IMR-90 (cell line): ENCODE results near the gene COLEC11. TPM values are rescaled to one million over a fixed set of nuclear protein-coding genes. Genes with fewer than 3 reads are reported as not detected.

ENCODE experiments used
- ATAC-seq: fragments of 200-7000 bp; cut with Tn5 transposase; 2 replicates; pipeline ENCODE4 v1.9.1; 2020; ENCODE audit warnings: low read depth, mild to moderate bottlenecking, moderate library complexity
- BruUV-seq: library from RNA; stranded (reverse); fragments of 400-500 nt; replicated peaks from 2 replicates; lab custom pipeline; 2021; lab: Mats Ljungman, UMichigan
- CTCF ChIA-PET: fragments of 300-600 bp; formaldehyde crosslinking; extraction: SDS; loops from one replicate; lab custom pipeline; 2021; ENCODE audit warnings: antibody characterized with exemption; lab: Yijun Ruan, JAX
- POLR2A ChIA-PET: fragments of 300-600 bp; sonication (Branson Sonifier 250); formaldehyde crosslinking; loops from one replicate; lab custom pipeline; 2022; ENCODE audit warnings: antibody characterized with exemption; ENCODE audit not compliant: unreplicated experiment; lab: Charles Lee
- DNase-seq: peaks from one replicate; pipeline ENCODE4 v3.0.0; 2013
- H2AFZ ChIP-seq: replicated peaks from 2 replicates; pipeline ENCODE3; 2013; ENCODE audit warnings: low read length, mild to moderate bottlenecking; ENCODE audit not compliant: poor library complexity
- H2AK5ac ChIP-seq: 2 replicates; pipeline ENCODE4 v1.6.1; 2013; ENCODE audit warnings: low read depth, low read length, inconsistent platforms
- H2AK9ac ChIP-seq: replicated peaks from 2 replicates; pipeline ENCODE3; 2013; ENCODE audit warnings: mild to moderate bottlenecking, low read depth, low read length, moderate library complexity; ENCODE audit not compliant: poor library complexity
- H2BK120ac ChIP-seq: 2 replicates; pipeline ENCODE4 v1.6.1; 2013; ENCODE audit warnings: low read depth, low read length, inconsistent platforms
- H2BK15ac ChIP-seq: 3 replicates; pipeline ENCODE4 v1.6.1; 2013; ENCODE audit warnings: low read depth, low read length, inconsistent platforms
- H2BK20ac ChIP-seq: 2 replicates; pipeline ENCODE4 v1.6.1; 2013; ENCODE audit warnings: low read depth, mild to moderate bottlenecking, inconsistent platforms, low read length, moderate library complexity
- H2BK5ac ChIP-seq: 2 replicates; pipeline ENCODE4 v1.6.1; 2013; ENCODE audit warnings: mild to moderate bottlenecking, low read depth, low read length, inconsistent platforms; ENCODE audit not compliant: poor library complexity, severe bottlenecking
- H3K14ac ChIP-seq: replicated peaks from 2 replicates; pipeline ENCODE4 v1.6.1; 2013; ENCODE audit warnings: low read depth, low read length, inconsistent platforms
- H3K18ac ChIP-seq: 2 replicates; pipeline ENCODE4 v1.6.1; 2013; ENCODE audit warnings: low read depth, low read length, control low read depth
- H3K23ac ChIP-seq: 2 replicates; pipeline ENCODE4 v1.6.1; 2013; ENCODE audit warnings: low read depth, low read length, inconsistent platforms
- H3K27ac ChIP-seq: 2 replicates; pipeline ENCODE4 v1.5.1; 2013; ENCODE audit warnings: mild to moderate bottlenecking, control low read depth, low read length; ENCODE audit not compliant: insufficient read depth
- H3K27me3 ChIP-seq: 2 replicates; pipeline ENCODE4 v1.6.1; 2013; ENCODE audit warnings: low read length; ENCODE audit not compliant: control insufficient read depth, insufficient read depth
- H3K36me3 ChIP-seq: 2 replicates; pipeline ENCODE4 v1.6.1; 2013; ENCODE audit warnings: low read length, mixed read lengths; ENCODE audit not compliant: control insufficient read depth, insufficient read depth
- H3K4ac ChIP-seq: 2 replicates; pipeline ENCODE4 v1.6.1; 2013; ENCODE audit warnings: low read depth, low read length, inconsistent platforms
- H3K4me1 ChIP-seq: 2 replicates; pipeline ENCODE4 v1.6.1; 2013; ENCODE audit warnings: low read length, mixed read lengths; ENCODE audit not compliant: control insufficient read depth, insufficient read depth
- H3K4me2 ChIP-seq: 2 replicates; pipeline ENCODE4 v1.6.1; 2013; ENCODE audit warnings: low read depth, mild to moderate bottlenecking, control low read depth, low read length, moderate library complexity
- H3K4me3 ChIP-seq: 2 replicates; pipeline ENCODE4 v1.5.1; 2013; ENCODE audit warnings: low read depth, mild to moderate bottlenecking, control low read depth, low read length, moderate library complexity; ENCODE audit not compliant: insufficient read depth
- H3K56ac ChIP-seq: 2 replicates; pipeline ENCODE4 v1.6.1; 2013; ENCODE audit warnings: low read length, inconsistent platforms; ENCODE audit not compliant: insufficient read depth; ENCODE audit errors: extremely low read depth
- H3K79me1 ChIP-seq, 2 experiments: 2 replicates each; pipeline ENCODE4 v1.6.1; 2013; ENCODE audit warnings: low read length in 2 of 2, inconsistent platforms in 1 of 2, low read depth in 1 of 2
- H3K9ac ChIP-seq: 2 replicates; pipeline ENCODE4 v1.6.1; 2013; ENCODE audit warnings: low read depth, low read length, control low read depth
- H3K9me1 ChIP-seq: 2 replicates; pipeline ENCODE4 v1.6.1; 2013; ENCODE audit warnings: low read length, inconsistent platforms; ENCODE audit not compliant: insufficient read depth
- H3K9me3 ChIP-seq: 2 replicates; pipeline ENCODE4 v1.6.1; 2013; ENCODE audit warnings: low read length; ENCODE audit not compliant: control insufficient read depth, insufficient read depth
- H4K20me1 ChIP-seq: 2 replicates; pipeline ENCODE4 v1.6.1; 2013; ENCODE audit warnings: low read length, inconsistent platforms; ENCODE audit not compliant: insufficient read depth
- H4K5ac ChIP-seq: 2 replicates; pipeline ENCODE4 v1.6.1; 2013; ENCODE audit warnings: mild to moderate bottlenecking, low read depth, low read length, control low read depth
- H4K8ac ChIP-seq, 2 experiments: 2 replicates each; pipeline ENCODE4 v1.6.1; 2013; ENCODE audit warnings: low read depth in 2 of 2, low read length in 2 of 2, control low read depth in 1 of 2, inconsistent platforms in 1 of 2
- H4K91ac ChIP-seq: 2 replicates; pipeline ENCODE4 v1.6.1; 2013; ENCODE audit warnings: low read depth, low read length, inconsistent platforms; ENCODE audit not compliant: insufficient read depth
- CTCF ChIP-seq: conservative IDR thresholded peaks from 2 replicates; pipeline ENCODE4 v1.5.1; 2012; ENCODE audit warnings: mild to moderate bottlenecking, low read depth, low read length, improper control_type of control experiment
- ELK1 ChIP-seq: fragments of 150-350 bp; IDR thresholded peaks from 2 replicates; pipeline ENCODE4 v1.6.1; 2016; ENCODE audit warnings: low read depth, mild to moderate bottlenecking, low read length, moderate library complexity, borderline replicate concordance
- MAFK ChIP-seq: IDR thresholded peaks from 2 replicates; pipeline ENCODE4 v1.6.1; 2012; ENCODE audit warnings: low read depth, low read length, improper control_type of control experiment
- MAZ ChIP-seq: IDR thresholded peaks from 2 replicates; pipeline ENCODE4 v1.6.1; 2012; ENCODE audit warnings: low read depth, mild to moderate bottlenecking, low read length, improper control_type of control experiment, moderate library complexity, borderline replicate concordance
- RAD21 ChIP-seq: IDR thresholded peaks from 2 replicates; pipeline ENCODE4 v1.6.1; 2012; ENCODE audit warnings: low read length, improper control_type of control experiment
- SMC3 ChIP-seq: fragments of 150-350 bp; IDR thresholded peaks from 2 replicates; pipeline ENCODE4 v1.6.1; 2016; ENCODE audit warnings: low read depth, mild to moderate bottlenecking, antibody characterized with exemption, low read length, moderate library complexity
- WGBS, 2 experiments: methylation state at CpG; one replicate each; pipeline versions ENCODE4 v1.1.5 to v1.1.7; 2013; ENCODE audit warnings: missing lambda C conversion rate in 2 of 2; ENCODE audit not compliant: insufficient read length in 1 of 2; ENCODE audit errors: extremely low coverage in 2 of 2; 5-methylcytosine and 5-hydroxymethylcytosine counted together
- dilution Hi-C: fragments of 300-500 bp; cut with HindIII; formaldehyde crosslinking; loops from one replicate; pipeline ENCODE4 v1.14.3; 2018; ENCODE audit warnings: low sequenced_read_pairs; ENCODE audit not compliant: unreplicated experiment
- in situ Hi-C: fragments of 300-500 bp; cut with MboI; formaldehyde crosslinking; loops from 3 replicates; pipeline ENCODE4 v1.14.3; 2019; ENCODE audit warnings: low sequenced_read_pairs, inconsistent platforms, mixed read lengths
- intact Hi-C: fragments of 100-400 bp; cut with micrococcal nuclease; formaldehyde crosslinking; loops from 2 replicates; pipeline ENCODE4 v1.10.0; 2022
- polyA plus RNA-seq, 3 experiments: library from polyadenylated mRNA; depleted of rRNA; stranded (reverse); fragments of >200 nt; gene quantifications; 2 replicates each; pipeline ENCODE4 v1.2.3, GENCODE V29; 2012; ENCODE audit warnings: low replicate concordance in 1 of 3
- total RNA-seq: library from RNA; depleted of rRNA; stranded (reverse); fragments of >200 nt; gene quantifications from 2 replicates; pipeline ENCODE4 v1.2.3, GENCODE V29; 2012

Gene COLEC11
- total and polyA plus RNA-seq, 2 of the 4 experiments (the other 2 are of a cell fraction), result under 0.01 to 0.24 TPM

- no peaks in the 10 kb centered on the region for H4K20me1 ChIP-seq
- H2AK9ac ChIP-seq, result no peak overlapping the region
- TF ChIP-seq ELK1, result no peak
- TF ChIP-seq RAD21, result no peak
- TF ChIP-seq SMC3, result no peak
- TF ChIP-seq MAFK, result no peak
- no peak for TF ChIP-seq MAZ
- no peak for TF ChIP-seq CTCF
- H3K4ac ChIP-seq, result no peak overlapping the region
- DNase-seq (no peak), ATAC-seq (no peak)
- H3K27me3 ChIP-seq, result peaks cover 3% of the 10 kb centered on the region; the same call in 1 of the 2 replicates
- H3K4me2 ChIP-seq, result no peak overlapping the region
- no peak overlapping the region for H2BK120ac ChIP-seq
- no TSS peak for BruUV-seq
- no peak overlapping the region for H3K14ac ChIP-seq
- intact Hi-C loops, result no loop called here
- no peak overlapping the region for H3K27ac ChIP-seq
- H2BK15ac ChIP-seq, result no peak overlapping the region
- H3K9me1 ChIP-seq, result no peaks in the 10 kb centered on the region
- no peak overlapping the region for H3K56ac ChIP-seq
- H3K4me1 ChIP-seq, result no peaks in the 10 kb centered on the region
- H3K9ac ChIP-seq, result no peak overlapping the region
- H2AK5ac ChIP-seq, result no peak overlapping the region
- no peaks in the 10 kb centered on the region for H3K9me3 ChIP-seq
- no peak overlapping the region for H4K5ac ChIP-seq
- ChIA-PET POLR2A (no interaction called here), CTCF (interaction anchor here (1.3 kb wide), 1 partner anchor 8 kb away, joined by 3 read pairs; no protein-coding TSS in a partner anchor)
- H4K91ac ChIP-seq, result no peak overlapping the region
- no peak overlapping the region for H4K8ac ChIP-seq
- H2BK5ac ChIP-seq, result no peak overlapping the region
- in situ Hi-C loops, result loop anchor here (10.0 kb wide), 1 partner anchor 218 kb away; no protein-coding TSS in a partner anchor
- H3K18ac ChIP-seq, result no peak overlapping the region
- H3K23ac ChIP-seq, result no peak overlapping the region
- no peaks in the 10 kb centered on the region for H3K79me1 ChIP-seq
- H2BK20ac ChIP-seq, result no peak overlapping the region
- 67% methylated on average over 6 of the region's 18 CpGs; no CpG with 5 or more reads in 1 of the 2 experiments for WGBS, 2 experiments
- dilution Hi-C loops, result no loop called here
- H3K36me3 ChIP-seq, result no peaks in the 10 kb centered on the region
- no peak overlapping the region for H2AFZ ChIP-seq
- H3K4me3 ChIP-seq, result no peak overlapping the region
These were observed 47.8 kb downstream of the COLEC11 start for GRCh38 chr2:3642521-3643215.
